Activated gamma-delta T cell treated with anti-CD3 and anti-CD28 coated beads, Interleukin-2, amount 50 U/mL, for 16 hours (primary cell): ENCODE measurements around the gene PPP2R5D.

Experiments
- DNase-seq: peaks from one replicate; pipeline ENCODE4 v3.0.0-alpha.2; 2020; ENCODE audit warnings: low read depth

PPP2R5D gene

DNA sequence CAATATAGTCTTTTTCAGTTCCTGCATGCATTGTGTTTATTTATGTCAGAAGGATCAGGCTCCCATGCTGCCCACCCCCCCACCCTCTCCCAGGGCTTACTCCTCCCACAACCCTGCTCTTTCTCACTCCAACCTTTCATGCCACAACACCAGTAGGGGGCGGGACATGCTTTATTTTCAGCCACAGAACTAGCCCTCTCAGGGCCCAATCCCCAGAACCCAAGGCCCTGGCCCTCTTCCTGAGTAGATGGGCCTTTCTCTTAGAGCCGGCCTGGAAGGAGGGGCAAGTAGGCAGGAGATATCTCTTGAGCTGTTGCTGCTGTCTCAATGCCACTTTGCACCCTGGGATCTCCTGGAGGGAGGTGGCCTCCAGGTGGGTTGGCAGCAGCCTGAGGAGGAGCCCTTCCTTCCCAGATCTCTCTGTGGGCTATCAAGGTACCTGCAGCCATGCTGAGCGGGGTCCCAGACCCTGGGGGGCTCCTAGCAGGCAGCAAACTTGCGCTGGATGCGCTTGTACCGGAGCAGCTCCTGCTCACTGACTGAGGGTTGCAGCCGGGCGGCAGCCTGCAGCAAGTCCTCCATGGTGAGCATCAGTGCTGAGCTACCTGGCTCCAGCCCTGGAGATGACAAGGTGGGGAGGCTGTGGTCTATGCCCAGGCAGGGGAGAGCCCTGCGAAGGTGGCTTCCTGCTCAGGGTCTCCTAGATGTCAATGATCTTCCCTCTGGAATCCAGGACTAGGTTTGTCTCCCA, 20.3 kb upstream of the PPP2R5D start:
- no peak for DNase-seq

DNA sequence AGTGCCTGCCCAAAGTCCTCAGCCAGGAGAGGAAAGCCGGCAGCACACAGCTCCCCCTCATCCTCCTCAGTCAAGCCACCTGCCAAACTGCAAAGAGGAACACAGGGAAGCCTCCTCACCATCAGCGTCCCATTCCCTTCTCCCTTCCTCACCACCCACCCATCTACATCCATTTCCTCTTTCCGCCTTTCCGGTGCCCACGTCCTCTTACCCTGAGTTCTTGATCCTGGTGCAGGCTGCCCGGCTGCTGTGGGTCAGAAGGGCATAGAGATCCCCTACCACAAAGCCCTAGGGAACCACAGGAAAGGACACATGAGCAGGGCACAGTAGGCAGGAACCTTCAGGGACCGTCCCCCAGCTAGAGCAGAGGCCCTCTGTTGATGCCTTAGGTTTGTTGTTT, 17.8 kb upstream of the PPP2R5D start:
- no peak for DNase-seq

DNA sequence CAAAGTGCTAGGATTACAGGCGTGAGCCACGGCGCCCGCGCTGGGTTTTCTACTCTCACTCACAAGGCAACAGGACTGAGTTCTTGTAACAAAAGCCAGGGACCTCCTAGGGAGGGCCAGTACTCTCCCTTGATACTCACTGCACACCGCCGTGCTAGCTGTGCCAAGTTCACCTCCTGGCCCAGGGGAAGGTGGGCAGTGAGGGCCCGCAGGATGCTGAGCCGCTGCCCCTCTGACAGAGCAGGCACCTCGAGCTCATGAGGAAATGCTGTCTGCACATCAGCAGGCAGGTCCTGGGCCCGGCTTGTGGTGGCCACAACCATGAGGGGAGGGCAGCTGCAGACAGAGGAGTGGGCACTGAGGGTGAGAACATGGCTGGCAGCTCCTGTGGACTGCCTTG, 17.1 kb upstream of the PPP2R5D start:
- no peak for DNase-seq

DNA sequence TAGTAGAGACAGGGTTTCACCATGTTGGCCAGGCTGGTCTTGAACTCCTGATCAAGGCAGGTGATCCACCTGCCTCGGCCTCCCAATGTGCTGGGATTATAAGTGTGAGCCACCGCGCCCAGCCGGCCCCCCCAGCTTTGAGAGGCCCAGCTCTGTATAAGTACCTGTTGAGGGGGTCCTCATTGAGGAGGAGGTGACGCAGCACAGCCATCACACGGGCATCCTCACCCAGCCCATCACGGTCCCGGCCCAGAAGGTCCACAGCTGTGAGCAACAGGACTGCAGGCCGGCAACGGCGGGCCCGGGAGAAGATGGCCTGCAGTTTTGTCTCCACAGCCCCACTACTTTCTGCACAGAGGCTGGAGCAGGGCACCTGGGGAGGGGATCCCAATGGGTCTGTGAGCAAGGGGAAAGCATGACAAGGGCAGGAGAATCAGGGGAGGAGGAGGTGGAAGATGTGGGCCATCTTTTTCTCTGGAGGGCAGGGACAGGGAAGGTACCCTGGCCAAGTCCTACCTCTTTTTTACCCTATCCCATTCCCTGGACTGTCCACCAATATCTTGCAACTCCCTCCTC, 16.2 kb upstream of the PPP2R5D start:
- no peak for DNase-seq

DNA sequence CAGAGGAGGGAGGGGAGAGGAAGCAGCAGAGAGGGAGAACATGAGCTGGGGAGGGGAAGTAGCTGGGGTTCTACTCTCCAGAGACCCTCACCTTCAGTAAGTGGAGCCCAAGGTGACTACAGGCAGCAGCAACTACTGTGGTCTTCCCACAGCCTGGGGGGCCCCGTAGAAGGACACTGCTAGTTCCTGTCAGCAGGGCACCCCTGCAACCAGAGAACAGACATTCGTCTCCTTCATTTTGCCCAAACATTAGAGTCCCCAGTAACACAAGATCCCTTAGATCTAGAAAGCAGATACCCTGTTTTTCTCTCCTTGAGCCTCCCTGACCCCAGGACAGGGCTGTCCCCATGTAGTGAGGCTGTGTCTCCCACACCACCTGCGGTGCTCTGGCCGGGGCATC, 15.6 kb upstream of the PPP2R5D start:
- DNase-seq = no peak

DNA sequence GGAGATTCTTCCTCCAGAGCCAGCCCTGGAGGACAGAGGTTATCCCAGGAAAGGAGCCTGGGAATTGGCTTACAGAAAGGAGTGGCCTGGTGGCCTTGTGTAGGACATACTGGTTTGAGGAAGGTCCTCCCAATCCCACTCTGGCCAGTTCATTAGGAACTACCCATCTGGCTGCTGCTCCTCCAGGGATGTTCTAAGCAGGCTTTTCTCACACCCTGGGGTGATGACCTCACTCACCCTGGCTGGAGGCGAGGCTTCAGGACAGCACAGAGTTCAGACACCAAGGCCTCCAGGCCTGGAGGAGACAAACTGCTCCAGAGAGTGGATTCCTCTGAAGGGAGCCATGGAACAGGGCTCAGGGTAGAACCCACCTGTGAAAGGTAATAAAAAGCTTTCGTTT, 14.9 kb upstream of the PPP2R5D start:
- no peak for DNase-seq

DNA sequence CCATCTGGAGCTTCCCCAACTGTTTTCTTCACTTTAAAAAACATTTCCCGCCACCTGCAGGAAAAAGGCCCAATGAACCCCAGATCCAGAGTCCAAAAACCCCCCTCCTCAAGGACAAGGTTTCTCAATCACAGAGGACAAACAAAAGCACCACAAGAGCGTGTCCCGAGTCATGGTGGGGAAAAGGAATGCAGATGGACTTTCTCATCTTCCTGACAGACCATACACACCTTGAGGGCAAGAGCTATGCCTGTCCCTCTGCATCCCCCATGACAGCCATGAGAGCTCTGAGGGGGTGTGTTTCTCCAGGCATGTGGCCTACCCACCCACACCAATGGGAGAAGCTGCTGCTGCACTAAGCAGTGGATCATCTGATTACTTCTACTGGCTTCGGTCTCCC, 14.4 kb upstream of the PPP2R5D start:
- no peak for DNase-seq

DNA sequence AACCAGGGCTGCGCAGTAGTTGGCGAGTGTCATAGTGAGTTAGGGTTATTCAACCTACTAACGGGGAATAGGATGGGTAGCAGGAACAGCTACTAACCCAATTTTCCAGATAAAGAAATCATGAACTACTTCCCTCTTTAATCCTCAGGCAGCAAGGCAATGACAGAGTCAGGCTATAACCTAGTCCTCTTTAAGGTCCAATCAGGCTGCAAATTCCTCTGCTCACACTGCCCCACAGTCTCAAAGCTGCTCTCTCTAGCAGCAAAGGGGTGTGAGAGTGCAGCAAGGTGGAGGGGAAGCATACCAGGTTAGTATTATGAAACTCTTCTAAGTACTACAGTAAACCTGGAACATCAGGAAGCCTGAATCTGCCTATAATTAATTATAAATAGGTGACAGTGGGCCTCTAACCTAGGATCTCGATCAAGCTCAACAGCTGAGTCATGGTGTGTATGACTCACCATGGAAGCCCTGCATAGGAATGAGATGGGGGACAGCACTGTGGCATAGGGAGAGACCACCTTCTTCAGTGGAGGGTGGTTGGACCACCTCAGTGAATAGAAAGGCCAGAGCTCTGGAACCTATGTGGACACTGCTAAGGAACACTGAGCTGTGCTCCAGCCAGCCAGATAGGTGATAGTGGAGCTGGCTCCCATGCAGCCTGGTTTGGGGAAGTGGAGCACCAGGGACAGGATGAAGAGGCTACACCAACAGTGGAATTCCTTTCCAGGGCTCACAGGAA, 13.3 kb upstream of the PPP2R5D start:
- DNase-seq = no peak

DNA sequence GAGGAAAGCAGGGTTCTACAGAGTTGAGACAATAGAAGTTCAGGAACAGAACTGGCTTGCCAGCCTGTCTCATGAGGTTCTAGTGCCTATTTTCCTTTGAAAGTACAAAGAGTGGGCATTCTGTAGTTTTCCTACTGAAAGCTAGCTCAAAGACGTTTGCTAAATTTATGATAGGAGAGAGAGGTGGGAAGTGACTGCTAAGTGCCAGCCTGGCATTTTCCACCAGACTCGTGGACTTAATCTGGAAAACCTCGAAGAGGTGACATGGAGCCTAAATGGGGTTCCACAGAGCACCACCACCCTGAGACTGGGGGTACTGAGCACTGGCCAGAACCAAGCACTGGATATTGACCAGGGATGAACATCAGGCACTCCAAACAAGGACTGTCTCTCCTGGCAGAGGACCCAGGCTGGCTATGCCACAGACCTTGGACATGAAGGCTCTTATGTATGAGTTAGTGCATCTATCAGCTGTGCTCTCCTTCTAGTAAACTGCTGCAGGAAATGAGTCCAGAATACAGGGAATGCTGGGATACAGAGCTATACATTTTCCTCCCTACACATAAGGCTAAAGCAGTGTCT, 12.5 kb upstream of the PPP2R5D start:
- no peak for DNase-seq

DNA sequence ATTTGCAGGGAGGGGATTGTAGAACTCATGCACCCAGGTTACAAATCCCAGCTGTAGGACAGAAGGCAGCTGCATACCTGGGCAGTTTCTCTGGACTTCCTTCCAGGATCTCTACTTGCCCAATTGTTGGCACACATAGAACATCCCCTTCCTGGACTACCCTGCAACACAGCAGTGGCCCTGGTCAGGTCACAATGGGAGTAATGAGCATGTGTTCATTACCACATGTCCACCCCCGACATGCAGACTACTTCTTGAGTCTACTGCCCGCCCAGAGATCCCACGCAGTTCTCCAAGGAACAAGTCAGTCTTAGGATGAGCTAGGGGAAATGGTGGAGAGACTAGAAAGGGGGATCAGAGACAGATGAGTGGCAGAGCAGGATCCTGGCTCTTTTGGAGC, 10.4 kb upstream of the PPP2R5D start:
- no peak for DNase-seq

DNA sequence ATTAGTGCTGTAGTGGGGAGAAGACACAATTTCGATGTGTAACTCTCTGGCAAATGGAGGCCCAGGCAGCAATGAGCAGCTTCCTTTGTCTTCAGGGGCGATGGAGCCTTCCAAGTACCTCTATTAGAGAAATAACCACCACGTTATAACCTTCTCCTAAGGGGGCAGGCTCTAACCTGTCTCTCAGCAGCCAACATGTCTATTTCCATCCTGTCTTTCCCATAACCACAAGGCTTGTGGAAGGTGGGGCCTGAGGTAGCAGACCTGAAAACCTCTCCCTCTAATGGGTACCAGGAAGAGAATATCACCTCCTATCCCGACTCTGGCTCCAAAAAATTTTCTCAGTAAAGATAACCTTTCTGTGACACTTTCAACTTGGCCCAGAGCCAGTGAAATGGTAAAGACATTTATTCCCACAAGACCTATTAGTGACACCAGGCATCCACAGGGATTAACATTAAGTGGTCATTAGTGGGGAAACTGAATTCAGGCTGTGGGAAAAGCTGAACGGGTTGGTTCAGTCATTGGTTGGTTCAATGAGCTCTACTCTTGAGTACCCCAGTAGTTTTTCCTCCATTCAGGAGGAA, 9.4 kb upstream of the PPP2R5D start:
- DNase-seq = no peak

DNA sequence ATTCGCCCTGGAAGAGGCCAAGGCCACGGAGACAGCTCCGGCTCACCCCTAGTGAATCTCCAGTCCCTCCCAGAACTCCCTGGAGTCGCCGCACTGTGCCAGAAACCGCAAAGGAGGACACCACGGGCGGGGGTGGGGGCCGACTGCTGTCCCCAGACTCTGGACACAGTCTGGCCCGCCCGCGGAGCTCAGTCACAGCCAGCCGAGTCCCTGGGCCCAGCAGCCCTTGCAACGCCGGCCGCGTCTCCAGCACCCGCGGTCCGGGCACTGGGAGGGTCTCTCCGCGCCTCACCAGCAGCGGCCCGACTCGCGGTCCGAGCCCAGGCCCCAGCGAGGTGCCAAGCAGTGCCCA, 5.9 kb upstream of the PPP2R5D start:
- DNase-seq = no peak

DNA sequence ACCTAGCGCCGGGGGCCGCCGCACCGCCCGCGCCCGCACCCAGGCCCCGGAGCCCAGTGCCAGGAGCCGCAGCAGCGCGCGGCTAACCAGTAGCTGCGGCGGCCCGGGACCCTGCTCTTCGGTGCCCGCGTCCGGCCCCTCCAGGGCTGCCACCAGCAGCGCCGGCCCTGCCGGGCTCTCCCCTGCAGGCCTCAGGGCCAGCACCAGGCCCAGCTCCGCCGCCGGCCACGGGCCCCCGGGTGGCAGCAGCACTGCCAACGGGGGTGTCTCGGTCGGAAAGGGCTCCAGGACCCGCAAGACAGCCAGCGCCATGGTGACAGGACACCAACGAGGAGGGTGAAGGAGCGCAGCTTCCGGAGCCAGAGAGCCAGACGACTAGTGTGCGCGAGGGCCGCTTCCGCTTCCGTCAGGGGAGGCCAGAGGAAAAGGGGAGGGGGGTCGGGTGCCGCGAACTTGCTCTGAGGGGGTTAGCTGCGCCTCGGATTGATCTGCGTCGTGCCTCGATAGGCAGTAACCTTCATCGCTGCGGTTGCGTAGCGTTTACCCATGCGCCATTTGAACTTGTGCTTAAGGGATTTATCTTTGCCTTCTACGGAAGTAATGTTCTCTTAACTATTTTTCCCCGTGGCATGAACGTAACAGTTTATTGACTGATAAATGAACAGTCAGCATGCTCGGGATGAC, 5.4 kb upstream of the PPP2R5D start, which contains the start of gene PEX6:
TSS of gene PEX6 (minus strand) at position 343 of the 684 bp plus-strand sequence. CDS start at position 312, 31 bp downstream.
- DNase-seq = peak; percentile 93

DNA sequence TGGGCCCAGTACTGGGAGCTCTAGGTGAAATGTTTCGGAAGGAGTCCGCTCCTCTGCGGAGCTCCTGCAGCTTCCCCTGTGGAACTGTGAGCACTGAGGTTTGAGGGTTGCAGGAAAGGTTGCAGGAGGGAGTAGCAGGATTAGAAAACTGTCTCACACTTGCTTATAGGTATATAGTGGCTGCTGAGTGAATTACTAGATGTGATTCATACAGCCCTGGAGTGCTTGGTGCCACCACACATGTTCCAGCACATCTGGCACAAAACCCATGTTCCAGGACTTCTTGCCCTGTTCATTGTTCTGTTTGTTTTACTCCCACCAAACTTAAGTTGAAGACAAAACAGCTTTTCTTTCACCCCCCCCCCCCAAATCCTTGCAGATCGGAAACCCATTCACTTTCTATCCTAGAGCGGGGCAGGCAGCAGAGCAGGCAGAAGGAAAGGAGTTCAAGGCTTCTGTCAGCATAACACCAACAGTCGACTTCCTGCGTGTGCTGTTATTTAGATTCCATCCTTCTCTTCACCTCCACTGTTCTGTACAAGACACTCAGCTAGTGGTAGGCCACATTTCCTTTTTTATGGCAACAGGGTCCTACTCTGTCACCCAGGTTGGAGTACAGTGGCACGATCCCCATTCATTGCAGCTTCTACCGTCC, 4.7 kb upstream of the PPP2R5D start:
- DNase-seq = no peak

DNA sequence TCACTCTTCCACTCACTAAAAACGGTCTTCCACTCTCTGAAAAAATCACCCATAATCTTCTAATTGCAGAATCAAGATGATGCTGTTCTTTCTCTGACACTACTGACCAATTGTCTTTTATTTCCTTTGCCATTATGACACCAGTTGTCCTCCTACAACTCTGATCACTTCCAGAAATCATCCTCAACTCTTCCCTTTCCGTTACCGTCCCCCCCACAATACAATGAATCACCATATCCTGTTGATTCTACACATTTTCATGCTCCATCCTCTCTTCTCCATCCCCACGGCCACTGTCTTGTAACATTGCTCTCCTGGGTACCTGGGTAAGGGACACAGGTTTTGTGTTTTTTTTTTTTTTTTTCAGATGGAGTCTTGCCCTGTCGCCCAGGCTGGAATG, 2.5 kb upstream of the PPP2R5D start:
- DNase-seq = no peak

DNA sequence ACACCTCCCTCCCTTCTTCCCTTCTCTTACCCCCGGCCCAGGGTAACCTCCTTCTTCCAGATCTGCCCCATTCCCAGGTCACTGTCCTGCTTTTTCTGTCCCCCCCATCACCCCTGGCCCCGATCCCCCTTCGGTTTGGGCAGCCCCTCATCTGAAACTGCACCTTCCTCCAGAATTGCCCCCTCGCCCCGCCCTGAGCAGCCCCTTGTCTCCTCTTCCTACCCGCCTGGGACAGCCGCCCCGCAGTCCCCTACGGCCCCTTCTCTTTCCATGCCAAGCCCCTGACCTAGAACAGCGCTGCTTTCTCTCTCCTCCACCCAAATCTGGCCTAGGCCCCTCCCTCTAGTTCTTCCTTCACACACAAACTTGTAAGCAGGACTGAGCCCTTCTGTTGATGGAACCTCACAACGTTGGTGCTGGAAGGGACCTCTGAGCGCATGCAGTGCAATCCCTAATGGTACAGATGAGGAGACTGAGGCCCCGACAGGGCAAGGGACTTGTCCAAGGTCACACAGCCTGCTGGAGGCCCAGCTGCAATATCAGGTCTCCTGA, 630 bp downstream of the PPP2R5D start:
- DNase-seq = no peak

DNA sequence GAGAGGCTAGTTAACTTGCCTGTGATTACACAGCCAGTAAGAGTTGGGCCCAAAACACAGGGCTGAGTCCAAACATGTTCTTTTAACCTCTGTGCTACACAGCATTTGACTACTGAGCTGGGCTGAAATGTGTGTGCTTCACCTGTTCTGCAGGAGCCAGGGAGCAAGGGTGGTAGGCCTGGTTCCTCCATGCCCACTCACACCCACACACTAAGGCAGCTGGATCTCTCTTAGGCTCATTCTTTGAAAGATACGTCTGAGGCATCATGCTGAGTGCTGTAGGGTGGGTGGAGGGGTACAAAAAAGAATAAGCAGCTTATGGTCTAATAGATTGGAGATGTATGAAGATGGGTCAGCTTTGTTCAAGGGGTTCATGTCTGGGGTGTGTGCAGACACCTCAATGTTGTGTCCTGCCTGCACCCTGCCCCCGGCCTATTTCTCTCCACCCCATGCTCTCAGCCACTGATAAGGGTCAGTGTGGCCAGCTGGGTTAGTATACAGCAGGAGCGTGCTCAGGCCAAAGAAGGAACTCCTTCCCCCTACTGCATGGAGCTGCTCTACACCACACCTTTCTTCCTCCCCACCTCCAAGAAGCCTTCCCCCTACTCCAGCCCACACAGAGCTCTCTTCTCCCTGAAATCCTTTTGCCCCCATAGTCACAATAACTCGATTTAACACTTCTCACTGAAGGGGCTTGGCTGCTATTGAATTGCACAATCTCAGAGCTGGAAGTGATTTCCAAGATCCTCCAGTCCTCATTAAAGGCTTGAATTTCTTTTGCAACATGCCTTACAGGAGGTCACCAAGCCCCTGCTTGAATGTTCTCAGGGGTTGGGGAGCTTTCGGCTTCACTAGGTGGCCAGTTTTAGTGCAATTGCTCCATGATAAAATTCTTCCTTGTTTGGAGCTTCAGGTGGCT, 3.4 kb downstream of the PPP2R5D start:
- no peak for DNase-seq

DNA sequence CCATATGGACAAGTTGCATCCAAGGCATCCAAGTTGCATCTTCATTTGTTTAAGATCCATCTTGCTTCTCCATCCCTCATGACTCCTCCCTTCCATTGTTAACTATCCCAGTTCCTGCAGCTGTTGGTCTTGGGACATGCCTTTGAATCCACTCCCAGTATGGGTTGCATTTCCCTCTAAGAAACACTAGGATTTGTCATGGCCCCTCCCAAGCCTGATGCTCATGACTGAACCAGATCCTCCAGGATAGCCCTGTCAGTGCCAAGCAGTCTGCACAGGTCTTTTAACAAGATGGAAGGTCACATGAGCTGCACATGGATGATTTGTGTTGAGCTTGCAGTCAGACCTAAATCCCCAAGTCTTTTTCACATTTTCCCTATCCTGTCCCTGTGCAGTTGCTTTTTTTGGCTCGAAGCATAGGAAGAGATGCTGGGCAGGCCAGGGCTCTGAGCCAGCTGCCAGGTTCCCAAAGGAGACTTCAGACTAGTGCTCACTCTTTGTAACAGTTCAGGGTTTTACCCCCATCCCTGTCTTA, 4.2 kb downstream of the PPP2R5D start:
- DNase-seq = no peak

DNA sequence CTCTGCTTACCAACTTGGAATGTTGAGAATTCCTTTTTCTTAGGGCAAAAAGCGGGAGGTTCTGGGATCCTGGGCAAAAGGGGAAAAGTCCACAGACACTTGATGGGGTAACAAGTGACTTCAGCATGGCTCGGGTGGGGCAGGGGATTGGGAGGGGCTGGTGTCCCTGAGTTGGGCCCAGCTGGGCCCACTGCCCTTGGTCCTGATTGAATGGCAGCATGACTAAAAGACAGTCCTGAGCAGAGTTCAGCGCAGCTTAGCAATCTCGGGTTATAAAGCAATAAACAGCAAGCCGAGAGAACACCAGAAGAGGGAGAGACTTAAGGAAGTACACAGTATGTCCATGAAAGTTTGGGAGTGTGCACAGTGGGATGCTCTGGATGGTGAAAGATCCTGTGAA, 5.6 kb downstream of the PPP2R5D start:
- DNase-seq = no peak

DNA sequence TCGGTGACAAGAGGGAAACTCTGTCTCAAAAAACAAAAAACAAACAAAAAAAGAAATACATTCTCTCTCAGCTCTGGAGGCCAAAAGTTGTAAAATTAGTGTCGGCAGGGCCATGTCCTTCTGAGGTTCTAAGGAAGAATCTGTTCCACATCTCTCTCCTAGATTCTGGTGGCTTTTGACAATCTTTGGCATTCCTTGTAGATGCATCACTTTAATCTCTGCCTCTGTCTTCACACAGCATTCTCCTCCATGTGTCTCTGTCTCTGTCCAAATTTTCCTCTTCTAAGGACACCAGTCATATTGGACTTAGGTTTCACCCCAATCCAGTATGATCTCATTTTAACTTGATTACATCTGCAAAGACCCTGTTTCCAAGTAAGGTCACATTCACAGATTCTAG, 9.1 kb downstream of the PPP2R5D start:
- no peak for DNase-seq
